CD14-positive monocyte (primary cell): ENCODE measurements around the gene PRRT1. TPM values are rescaled to one million over a fixed set of nuclear protein-coding genes. Genes with fewer than 3 reads are reported as not detected.

ENCODE experiments used
- DNase-seq, 3 donors: peaks; one replicate each; pipeline ENCODE4 v3.0.0-alpha.2; 2011 to 2022
- H2AFZ ChIP-seq: 2 replicates; pipeline ENCODE4 v1.6.0; 2012; ENCODE audit warnings: mild to moderate bottlenecking, low read depth, low read length, inconsistent platforms; ENCODE audit not compliant: insufficient read depth, poor library complexity, severe bottlenecking
- H3K27ac ChIP-seq, 2 donors: 1 replicate in 1 of 2; 2 replicates in 1 of 2; pipeline ENCODE4 v1.5.1; 2012 to 2013; ENCODE audit warnings: low read length in 2 of 2, control low read depth in 1 of 2, inconsistent platforms in 1 of 2, low read depth in 1 of 2, mild to moderate bottlenecking in 1 of 2
- H3K27me3 ChIP-seq, 2 donors: one replicate each; pipeline versions ENCODE4 v1.6.0 to v1.6.1; 2011 to 2013; ENCODE audit warnings: low read length in 2 of 2; ENCODE audit not compliant: control insufficient read depth in 2 of 2, insufficient read depth in 2 of 2
- H3K36me3 ChIP-seq, 2 donors: replicated peaks in 1 of 2; 1 replicate in 1 of 2; 2 replicates in 1 of 2; pipeline versions ENCODE4 v1.5.1 to v1.6.1; 2012 to 2013; ENCODE audit warnings: low read length in 2 of 2, control low read depth in 1 of 2, inconsistent platforms in 1 of 2, mild to moderate bottlenecking in 1 of 2; ENCODE audit not compliant: insufficient read depth in 2 of 2, control insufficient read depth in 1 of 2
- H3K4me1 ChIP-seq, 2 donors: 1 replicate in 1 of 2; 2 replicates in 1 of 2; pipeline versions ENCODE4 v1.5.1 to v1.6.1; 2012 to 2013; ENCODE audit warnings: low read length in 2 of 2, control low read depth in 1 of 2, inconsistent platforms in 1 of 2, mild to moderate bottlenecking in 1 of 2, moderate library complexity in 1 of 2; ENCODE audit not compliant: insufficient read depth in 2 of 2, control insufficient read depth in 1 of 2
- H3K4me2 ChIP-seq: replicated peaks from 2 replicates; pipeline ENCODE3; 2012; ENCODE audit warnings: low read length, moderate library complexity, mild to moderate bottlenecking; ENCODE audit not compliant: poor library complexity, severe bottlenecking; ENCODE audit errors: extremely low read depth
- H3K4me3 ChIP-seq, 3 experiments: fragments of 200-600 bp in 1 of 3; sonication (generic) in 1 of 3; replicated peaks in 1 of 3; 1 replicate in 2 of 3; 2 replicates in 1 of 3; pipeline ENCODE4 v1.5.1; 2011 to 2013; ENCODE audit warnings: low read length in 3 of 3, mild to moderate bottlenecking in 3 of 3, control low read depth in 2 of 3, low read depth in 2 of 3, inconsistent platforms in 1 of 3, moderate library complexity in 1 of 3
- H3K79me2 ChIP-seq: 2 replicates; pipeline ENCODE4 v1.6.0; 2012; ENCODE audit warnings: mild to moderate bottlenecking, control low read depth, inconsistent platforms, low read length, moderate library complexity; ENCODE audit not compliant: insufficient read depth
- H3K9ac ChIP-seq: 2 replicates; pipeline ENCODE4 v1.6.0; 2017; ENCODE audit warnings: low read length, mild to moderate bottlenecking; ENCODE audit not compliant: insufficient read depth, poor library complexity, severe bottlenecking
- H3K9me3 ChIP-seq, 2 donors: replicated peaks in 1 of 2; 1 replicate in 1 of 2; 2 replicates in 1 of 2; pipeline versions ENCODE4 v1.5.1 to v1.6.1; 2012 to 2013; ENCODE audit warnings: low read length in 2 of 2, control low read depth in 1 of 2; ENCODE audit not compliant: control insufficient read depth in 1 of 2, insufficient read depth in 1 of 2
- H4K20me1 ChIP-seq: 2 replicates; pipeline ENCODE4 v1.6.0; 2012; ENCODE audit warnings: mild to moderate bottlenecking, low read length, control low read depth, moderate library complexity; ENCODE audit not compliant: insufficient read depth
- H3K27ac Mint-ChIP-seq, 7 donors: one replicate each; pipeline ENCODE4 v1.8.0; 2020; ENCODE audit warnings: mild to moderate bottlenecking in 7 of 7, mixed read lengths in 7 of 7, moderate library complexity in 6 of 7, inconsistent platforms in 2 of 7
- H3K27me3 Mint-ChIP-seq, 3 donors: one replicate each; pipeline ENCODE4 v1.8.0; 2021 to 2022; ENCODE audit warnings: low read depth in 3 of 3, mild to moderate bottlenecking in 3 of 3, mixed read lengths in 3 of 3, moderate library complexity in 3 of 3, inconsistent platforms in 1 of 3
- H3K36me3 Mint-ChIP-seq, 2 donors: one replicate each; pipeline ENCODE4 v1.8.0; 2020; ENCODE audit warnings: mixed read lengths in 2 of 2, inconsistent platforms in 1 of 2, mild to moderate bottlenecking in 1 of 2
- H3K4me1 Mint-ChIP-seq: one replicate; pipeline ENCODE4 v1.8.0; 2020; ENCODE audit warnings: mild to moderate bottlenecking, mixed read lengths
- H3K4me3 Mint-ChIP-seq, 2 donors: one replicate each; pipeline ENCODE4 v1.8.0; 2020; ENCODE audit warnings: mild to moderate bottlenecking in 2 of 2, mixed read lengths in 2 of 2, moderate library complexity in 1 of 2
- H3K9me3 Mint-ChIP-seq, 7 donors: one replicate each; pipeline ENCODE4 v1.8.0; 2020 to 2022; ENCODE audit warnings: mixed read lengths in 7 of 7, mild to moderate bottlenecking in 6 of 7, moderate library complexity in 6 of 7, inconsistent platforms in 2 of 7
- CTCF ChIP-seq: fragments of 200-600 bp; IDR thresholded peaks from one replicate; pipeline ENCODE4 v1.8.0; 2022; ENCODE audit warnings: antibody characterized with exemption, mild to moderate bottlenecking
- WGBS: methylation state at CpG from one replicate; pipeline ENCODE4 v1.1.5; 2013; ENCODE audit warnings: missing lambda C conversion rate; ENCODE audit not compliant: insufficient coverage; 5-methylcytosine and 5-hydroxymethylcytosine counted together
- intact Hi-C, 2 donors: fragments of 100-400 bp; cut with micrococcal nuclease; formaldehyde crosslinking; loops; one replicate each; pipeline versions ENCODE4 v1.15.0 to v1.15.1; 2023
- polyA plus RNA-seq, 3 donors: library from polyadenylated mRNA; depleted of rRNA in 1 of 3; unstranded in 2 of 3; stranded (reverse) in 1 of 3; fragments of 300-500 nt in 2 of 3; fragments of >200 nt in 1 of 3; fragmentation: Illumina TruSeq in 2 of 3; gene quantifications; 1 replicate in 2 of 3; 2 replicates in 1 of 3; pipeline ENCODE4 v1.2.3, GENCODE V29; 2012 to 2021

The PRRT1 gene
- polyA plus RNA-seq, 3 donors, result not detected

GRCh38 chr6:32198866-32199265 lies 47.1 kb upstream of the PRRT1 start:
- H3K79me2 ChIP-seq, result peaks cover 10% of the 10 kb centered on the region
- no peaks in the 10 kb centered on the region for H3K27me3 ChIP-seq
- no peak overlapping the region for H3K9ac ChIP-seq
- H3K9me3 ChIP-seq, result no peaks in the 10 kb centered on the region
- Mint-ChIP-seq H3K4me3 (no peak overlapping the region), H3K9me3 (peaks cover 0 to 3% (median 0%) of the 10 kb centered on the region in 7 donors), H3K4me1 (peaks cover 32% of the 10 kb centered on the region), H3K27ac (peak overlapping the region in 2 of 7 donors; percentile 69 to 78), H3K27me3 (peaks cover 1 to 17% (median 3%) of the 10 kb centered on the region in 3 donors), H3K36me3 (no peaks in the 10 kb centered on the region)
- TF ChIP-seq CTCF, result no peak
- no peaks in the 10 kb centered on the region for H4K20me1 ChIP-seq
- WGBS, result 93% methylated on average over 13 of the region's 17 CpGs
- H3K4me1 ChIP-seq, result peaks cover 30 to 35% of the 10 kb centered on the region in 2 donors
- H3K36me3 ChIP-seq, result no peaks in the 10 kb centered on the region
- no peak overlapping the region for H3K4me2 ChIP-seq
- H3K4me3 ChIP-seq, result no peak overlapping the region
- H2AFZ ChIP-seq, result no peak overlapping the region
- intact Hi-C loops, result loop anchor here in 1 of 2 donors (5.0 kb wide), 1 partner anchor 82 kb away; no protein-coding TSS in a partner anchor
- no peak overlapping the region for H3K27ac ChIP-seq
- no peak for DNase-seq

GRCh38 chr6:32198345-32198696 lies 46.6 kb upstream of the PRRT1 start:
- Histone ChIP-seq H3K9me3 (no peaks in the 10 kb centered on the region), H3K27me3 (no peaks in the 10 kb centered on the region), H3K4me1 (peaks cover 35 to 40% of the 10 kb centered on the region in 2 donors), H3K4me2 (no peak overlapping the region), H3K9ac (no peak overlapping the region), H3K27ac (no peak overlapping the region), H2AFZ (no peak overlapping the region), H4K20me1 (no peaks in the 10 kb centered on the region), H3K79me2 (peaks cover 15% of the 10 kb centered on the region), H3K4me3 (no peak overlapping the region), H3K36me3 (no peaks in the 10 kb centered on the region)
- intact Hi-C loops, result loop anchor here in 1 of 2 donors (5.0 kb wide), 1 partner anchor 81 kb away; no protein-coding TSS in a partner anchor
- H3K27me3 Mint-ChIP-seq, result peaks cover 0 to 15% (median 2%) of the 10 kb centered on the region in 3 donors
- H3K4me3 Mint-ChIP-seq, result no peak overlapping the region
- H3K36me3 Mint-ChIP-seq, result no peaks in the 10 kb centered on the region
- no peak for TF ChIP-seq CTCF
- peaks cover 37% of the 10 kb centered on the region for H3K4me1 Mint-ChIP-seq
- no peak for DNase-seq
- H3K9me3 Mint-ChIP-seq, result peaks cover 0 to 3% (median 0%) of the 10 kb centered on the region in 7 donors
- WGBS, result no CpG with 5 or more reads among the region's 3 CpGs
- peak overlapping the region in 5 of 7 donors; percentile 40 to 100 (median 100) for H3K27ac Mint-ChIP-seq
